HG03439 (cell line): Measurements from ENCODE around the gene SLC38A11.

Experiments used
- ATAC-seq: cut with Tn5 transposase; IDR thresholded peaks from one replicate; pipeline ENCODE4 v1.9.1; 2021; ENCODE audit warnings: mild to moderate bottlenecking, moderate library complexity; ENCODE audit not compliant: unreplicated experiment

The SLC38A11 gene

DNA sequence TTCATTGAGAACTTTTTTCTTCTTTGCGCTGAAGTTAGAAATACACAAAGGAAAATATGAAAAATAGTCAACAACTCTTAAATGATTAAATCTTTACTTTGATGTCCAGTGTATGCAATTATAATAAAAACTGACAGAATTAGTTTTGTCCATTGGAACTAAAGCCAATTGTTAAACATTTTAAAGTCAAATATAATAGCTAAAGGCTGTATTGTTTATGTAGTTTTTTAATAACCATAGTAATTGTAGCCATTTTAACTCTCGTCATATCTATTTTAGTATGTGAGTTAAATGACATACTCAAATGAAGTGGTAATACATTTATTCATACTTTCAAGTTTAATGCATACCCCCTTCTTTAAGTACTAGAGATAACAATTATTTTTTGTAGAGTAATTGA lies 109.0 kb downstream of the SLC38A11 start:
- no peak for ATAC-seq
